NCI-H1048 (cell line): Measurements from ENCODE around the gene KRT15.
"Not testable (repeated sequence)": the region's sequence is repeated elsewhere in the genome, so short reads cannot be mapped to it uniquely, and the experiment has no call there.

ENCODE experiments used
- DNase-seq: peaks from one replicate; lab custom pipeline; 2025; lab: John Stamatoyannopoulos, UW

KRT15 gene

GRCh38 chr17:41544491-41544892, 25.8 kb upstream of the KRT15 start:
- DNase-seq = no peak

DNA sequence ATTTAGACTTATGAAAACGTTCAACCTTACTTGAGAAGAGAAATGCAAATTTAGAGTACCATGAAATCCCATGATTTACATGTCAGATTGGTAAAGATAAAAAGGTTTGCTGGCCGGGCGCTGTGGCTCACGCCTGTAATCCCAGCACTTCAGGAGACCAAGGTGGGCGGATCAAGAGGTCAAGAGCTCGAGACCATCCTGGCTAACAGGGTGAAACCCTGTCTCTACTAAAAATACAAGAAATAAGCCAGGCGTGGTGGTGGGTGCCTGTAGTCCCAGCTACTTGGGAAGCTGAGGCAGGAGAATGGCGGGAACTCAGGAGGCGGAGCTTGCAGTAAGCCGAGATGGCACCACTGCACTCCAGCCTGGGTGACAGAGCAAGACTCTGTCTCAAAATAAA, 24.1 kb upstream of the KRT15 start:
- DNase-seq = not testable (repeated sequence)

- DNase-seq = no peak
Measured at GRCh38 chr17:41542357-41542756, 23.7 kb upstream of the KRT15 start.

DNA sequence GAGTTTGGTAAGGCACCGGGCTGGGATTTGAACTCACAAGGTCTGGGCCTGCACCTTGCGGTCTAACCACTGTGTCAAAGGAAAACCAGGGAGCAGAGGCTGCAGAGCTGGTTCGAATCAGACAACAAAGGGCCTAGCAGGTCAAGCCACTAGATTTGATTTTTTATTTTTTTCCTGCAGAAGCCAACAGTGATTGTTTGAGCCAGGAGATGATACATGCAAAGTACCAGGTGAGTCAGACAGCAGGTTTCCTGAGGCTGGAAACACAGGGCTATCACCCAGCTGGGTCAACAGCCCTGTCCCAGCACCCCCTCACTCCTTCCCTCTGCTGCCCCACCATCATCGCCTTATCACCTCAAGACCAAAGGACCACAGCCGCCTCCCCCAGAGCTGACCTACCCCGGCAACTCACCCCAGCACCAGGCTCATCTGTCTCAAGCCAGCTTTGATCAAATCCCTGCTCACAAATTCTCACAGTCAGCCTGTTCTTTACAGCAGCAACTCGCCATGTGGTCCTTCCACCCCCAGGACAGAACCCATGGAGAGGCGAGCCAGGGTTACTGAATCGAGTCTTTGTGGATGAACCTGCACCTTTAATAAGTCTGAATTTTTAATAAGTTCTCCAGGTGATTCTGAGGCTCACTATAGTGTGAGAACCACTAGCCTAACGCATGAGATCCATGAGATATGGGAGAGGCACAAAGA, 22.4 kb upstream of the KRT15 start:
- DNase-seq = no peak

- DNase-seq = no peak
Measured at GRCh38 chr17:41539979-41540701, 21.4 kb upstream of the KRT15 start.

GRCh38 chr17:41539071-41539492, 20.4 kb upstream of the KRT15 start:
- DNase-seq = no peak

DNA sequence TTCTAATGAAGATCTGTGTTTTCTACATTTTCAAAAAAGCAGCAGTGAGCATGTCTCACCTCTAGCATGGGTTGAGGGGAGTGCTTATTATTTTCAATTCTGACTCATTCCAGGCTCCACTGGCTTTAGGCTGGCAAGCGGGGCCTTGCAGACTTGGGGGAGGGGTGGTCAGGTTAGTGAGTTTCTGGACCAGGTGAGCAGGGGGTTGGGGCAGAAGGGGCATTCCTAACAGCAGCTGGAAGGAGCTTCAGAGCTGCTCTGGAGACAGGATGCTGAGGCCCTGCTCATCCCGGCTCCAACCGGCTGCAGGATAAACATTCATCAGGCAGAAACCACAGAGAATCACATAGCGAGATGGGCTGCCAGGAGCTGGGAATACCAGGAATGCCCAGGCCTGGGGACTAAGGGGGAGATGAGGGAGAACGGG, 19.9 kb upstream of the KRT15 start:
- no peak for DNase-seq

GRCh38 chr17:41537990-41538389, 19.3 kb upstream of the KRT15 start:
- DNase-seq = no peak

GRCh38 chr17:41537614-41537954, 18.9 kb upstream of the KRT15 start:
- no peak for DNase-seq

- DNase-seq = no peak
Measured at GRCh38 chr17:41536741-41537613, 18.3 kb upstream of the KRT15 start.

- no peak for DNase-seq
Measured at GRCh38 chr17:41535764-41536481, 17.2 kb upstream of the KRT15 start.

DNA sequence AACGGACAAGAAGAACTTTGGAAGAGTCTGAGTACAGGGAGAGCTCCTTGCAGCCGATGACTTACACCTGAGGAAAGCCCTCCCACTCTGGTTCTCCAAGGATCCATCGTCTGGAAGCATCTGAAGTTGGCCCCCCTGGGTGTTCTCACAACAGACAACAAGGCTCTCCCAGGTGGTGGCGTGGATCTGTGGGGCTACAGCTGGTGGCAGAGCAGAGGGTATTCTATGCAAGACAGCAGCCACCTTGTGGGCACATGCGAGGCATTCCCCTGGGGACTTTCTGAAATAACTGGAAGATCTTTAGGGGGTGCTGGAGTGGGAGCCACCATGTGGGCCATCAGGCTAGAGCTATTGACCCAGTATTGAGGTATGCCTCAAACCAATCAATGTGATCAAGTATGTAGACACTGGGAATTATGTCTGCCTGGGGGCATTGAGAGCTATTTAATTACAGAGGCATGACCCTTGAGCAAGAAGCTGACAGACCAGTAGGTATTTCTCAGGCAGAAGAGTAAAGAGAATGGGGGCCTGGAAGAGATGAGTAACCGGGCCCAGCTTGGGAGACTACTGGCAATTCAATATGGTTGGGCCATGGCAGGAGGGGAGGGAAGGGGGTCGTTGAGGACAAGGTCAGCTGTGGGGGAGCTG, 16.3 kb upstream of the KRT15 start:
- no peak for DNase-seq

GRCh38 chr17:41533613-41534012, 14.9 kb upstream of the KRT15 start:
- no peak for DNase-seq

- DNase-seq = no peak
Measured at GRCh38 chr17:41532947-41533570, 14.4 kb upstream of the KRT15 start.

- DNase-seq = no peak
Measured at GRCh38 chr17:41531993-41532392, 13.3 kb upstream of the KRT15 start.

GRCh38 chr17:41530062-41531048, 11.7 kb upstream of the KRT15 start:
- DNase-seq = no peak

DNA sequence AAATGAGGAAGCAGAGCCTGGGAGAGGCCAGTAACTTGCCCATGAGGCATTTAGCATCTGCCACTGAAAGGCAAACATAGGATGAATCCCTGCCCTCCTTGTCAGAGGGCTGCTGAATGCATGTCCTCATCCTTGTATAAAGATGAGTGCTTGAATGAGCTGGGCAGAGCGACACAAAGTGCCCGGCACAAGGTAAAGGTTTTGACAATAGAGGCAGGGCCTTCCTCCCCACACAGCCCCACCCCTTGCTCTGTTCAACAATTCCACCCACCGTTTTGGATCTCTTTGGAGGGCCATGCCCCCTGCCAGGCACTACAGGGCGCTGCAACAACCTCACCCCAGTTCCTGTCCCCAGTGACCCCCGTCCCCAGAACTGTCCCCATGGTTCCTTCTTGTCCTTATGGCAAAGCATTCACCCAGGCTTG, 10.8 kb upstream of the KRT15 start:
- no peak for DNase-seq

- no peak for DNase-seq
Measured at GRCh38 chr17:41528959-41529353, 10.3 kb upstream of the KRT15 start.

GRCh38 chr17:41527063-41528023, 8.7 kb upstream of the KRT15 start:
- DNase-seq = no peak
